SHP77 treated with DMSO at 0.1 percent for 48 hours (cell line): ENCODE measurements around the gene DPYD.
A peak's percentile ranks its signal among the peaks of the same experiment; 100 is the strongest.

Experiments used
- DNase-seq: peaks from one replicate; lab custom pipeline; 2025; lab: John Stamatoyannopoulos, UW

DPYD gene

DNA sequence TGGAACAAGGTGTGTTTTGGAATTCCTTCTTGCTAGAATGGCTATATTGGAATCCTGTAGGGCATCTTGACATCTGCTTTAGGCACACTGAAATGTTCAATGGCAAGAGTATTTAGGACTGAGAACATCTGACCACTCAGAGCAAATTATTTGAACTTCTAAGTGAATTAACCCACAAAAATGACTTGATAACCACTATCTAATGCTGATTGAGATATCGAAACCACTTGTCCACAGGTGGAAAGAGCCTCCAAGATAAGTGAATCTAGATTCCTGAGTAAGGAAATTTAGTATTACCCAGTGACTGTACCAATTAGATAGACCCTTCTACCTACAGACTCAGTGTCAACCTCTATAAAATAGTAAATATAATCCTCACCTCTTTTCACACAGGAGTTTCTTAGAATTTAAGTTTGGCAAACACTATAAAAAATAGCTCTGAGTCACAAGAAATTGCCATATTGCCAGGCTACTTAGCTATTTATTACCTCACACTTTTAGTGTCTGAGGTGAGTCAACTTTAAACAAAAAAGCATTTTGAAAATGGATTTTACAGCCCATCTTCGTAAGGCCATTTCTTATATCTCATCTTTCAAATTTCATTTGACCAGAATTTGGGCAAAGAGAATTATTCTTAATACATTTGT, 777.5 kb downstream of the DPYD start:
- DNase-seq = no peak

DNA sequence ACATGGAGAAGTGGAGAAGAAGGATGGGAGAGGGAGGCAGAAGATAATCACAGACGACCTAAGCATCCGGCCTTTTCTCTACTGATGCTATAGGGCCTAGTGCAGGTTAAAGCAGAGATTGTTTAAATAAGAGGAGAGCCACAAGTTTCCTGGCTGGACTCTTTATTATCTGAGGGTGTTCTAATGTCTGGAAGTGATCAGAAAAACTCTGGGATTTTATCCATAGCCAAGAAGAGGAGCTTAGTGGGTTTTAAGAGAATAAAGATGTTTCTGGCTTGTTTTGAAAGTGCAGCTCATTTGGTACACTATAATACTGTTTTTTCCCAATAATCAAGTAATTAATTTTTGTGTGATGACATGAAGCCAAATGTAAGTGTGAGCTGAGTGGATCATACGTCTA, 780.2 kb downstream of the DPYD start:
- DNase-seq = no peak

DNA sequence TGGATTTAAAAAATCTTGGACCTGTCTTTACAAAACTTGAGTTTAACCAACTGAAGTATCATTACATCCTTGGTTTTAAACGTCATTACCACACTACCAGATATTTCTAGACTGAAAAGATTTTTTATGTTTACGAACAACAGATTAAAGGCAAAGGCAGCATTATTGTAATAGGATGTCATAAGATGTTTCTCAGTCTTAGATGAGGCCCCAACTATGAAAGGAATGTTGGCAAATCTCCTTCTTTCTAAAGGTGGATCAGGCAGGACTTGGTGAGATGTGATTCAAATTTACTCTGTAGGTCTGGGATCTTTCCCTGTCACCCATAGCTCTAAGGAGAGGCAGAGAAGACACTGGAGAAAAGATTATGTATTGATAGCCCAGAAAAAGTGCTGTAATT, 781.3 kb downstream of the DPYD start:
- DNase-seq = no peak

DNA sequence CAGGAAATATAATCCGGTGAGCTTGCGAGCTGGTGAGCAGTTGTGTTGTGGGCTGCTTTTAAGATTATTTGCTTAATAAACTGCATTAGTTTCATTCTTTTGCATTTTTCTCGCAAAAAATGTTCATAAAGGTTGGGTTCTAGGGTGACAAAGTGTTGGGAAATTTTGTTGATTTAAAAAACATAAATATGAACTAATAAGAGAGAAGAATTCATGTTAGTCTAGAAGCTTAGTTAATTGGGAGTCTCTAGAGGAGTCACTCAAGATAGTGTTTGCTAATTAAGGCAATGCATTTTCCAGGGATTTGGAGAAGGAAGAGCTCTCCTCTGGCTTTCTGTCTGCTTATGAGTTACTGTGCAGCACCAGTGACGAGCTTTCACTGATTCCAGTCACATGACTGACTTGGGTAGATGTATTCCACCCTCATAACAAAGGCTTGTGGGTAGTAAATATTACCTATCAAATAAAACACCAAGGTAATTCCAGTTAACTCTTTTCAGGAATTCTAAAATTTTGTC, 782.3 kb downstream of the DPYD start:
- DNase-seq = no peak

DNA sequence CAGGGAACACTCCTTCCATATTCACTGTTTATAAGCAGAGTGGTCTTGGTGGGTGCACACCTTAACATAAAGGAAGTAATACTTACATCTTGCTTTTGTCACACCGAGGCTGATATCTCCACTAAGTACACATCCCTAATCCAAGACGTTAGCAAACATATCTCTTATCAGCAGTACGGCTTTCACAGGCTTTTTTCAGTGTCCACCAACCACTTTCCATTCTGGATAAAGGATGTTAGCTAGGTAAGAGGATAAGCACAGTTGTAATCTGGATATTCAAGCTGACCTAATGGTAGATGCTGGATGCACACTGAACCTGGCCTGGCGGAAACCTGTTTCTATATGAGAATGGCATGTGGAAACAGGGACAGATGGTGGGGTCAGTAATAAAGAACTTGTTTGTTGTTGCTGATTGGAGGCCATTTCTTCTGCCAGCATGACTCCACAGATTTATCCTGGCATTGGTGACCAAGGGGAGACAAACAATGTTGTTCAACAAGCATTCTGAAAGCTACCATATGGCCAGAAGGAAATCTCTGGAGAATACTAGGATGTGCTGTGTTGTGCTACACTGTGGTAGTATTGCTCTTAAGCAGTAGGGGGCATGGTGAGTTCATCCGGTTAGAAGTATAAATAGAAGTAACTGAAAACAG, 782.8 kb downstream of the DPYD start:
- DNase-seq = peak; percentile 43

DNA sequence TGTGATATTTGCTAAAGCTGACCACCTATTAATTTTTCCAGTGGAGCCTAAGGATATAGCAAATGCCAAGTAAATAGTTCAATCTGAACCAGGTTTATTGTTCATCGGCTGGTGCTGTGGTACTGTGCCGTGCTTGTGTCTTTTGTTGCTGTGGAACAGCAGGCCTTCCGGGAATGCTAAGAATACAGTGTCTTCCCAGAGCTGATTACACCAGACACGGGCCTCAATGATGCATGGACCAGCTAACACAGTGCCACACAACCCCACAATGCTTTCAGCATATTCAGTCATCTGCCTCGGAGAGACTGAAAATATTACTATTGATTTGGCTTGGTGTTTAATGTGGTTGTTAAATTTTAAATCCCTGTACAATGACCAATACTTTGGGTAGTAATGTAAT, 783.8 kb downstream of the DPYD start:
- DNase-seq = no peak

DNA sequence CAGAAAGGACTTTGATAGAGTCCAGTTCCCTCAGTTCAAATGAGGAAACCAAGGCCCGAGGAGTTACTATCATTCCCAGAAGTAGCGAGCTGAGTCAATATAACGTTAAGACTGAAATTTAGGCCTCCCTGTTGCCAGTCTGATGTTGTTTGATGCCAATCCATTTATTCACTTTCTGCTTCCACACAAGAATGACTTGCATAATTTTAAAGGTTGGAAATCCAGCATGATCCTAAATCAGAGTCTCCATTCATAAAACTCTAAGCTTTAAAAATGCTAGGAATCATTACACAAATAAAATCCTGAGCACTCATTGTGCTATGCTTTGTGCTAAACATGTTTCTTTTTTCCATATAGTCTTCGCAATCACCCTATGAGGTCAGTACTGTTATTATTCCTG, 784.9 kb downstream of the DPYD start:
- DNase-seq = no peak

DNA sequence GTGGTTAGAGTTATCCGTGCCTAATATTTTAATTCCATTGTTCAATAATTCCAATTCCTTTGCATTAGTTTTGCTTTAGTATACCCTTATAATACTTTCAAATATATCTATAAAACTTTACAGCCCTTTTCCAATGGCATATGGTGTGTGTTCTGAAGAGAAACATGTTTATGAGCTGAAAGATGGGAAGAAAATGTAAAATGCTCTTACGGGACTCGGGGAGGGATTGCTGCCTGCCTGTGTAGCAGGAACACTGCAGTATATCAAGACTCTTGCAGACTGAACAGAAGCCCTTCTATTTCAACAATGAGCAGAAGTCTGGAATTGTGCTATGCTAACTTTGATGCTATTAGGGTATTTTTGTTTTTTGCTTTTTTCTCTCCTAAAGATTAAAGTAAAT, 792.4 kb downstream of the DPYD start:
- no peak for DNase-seq

DNA sequence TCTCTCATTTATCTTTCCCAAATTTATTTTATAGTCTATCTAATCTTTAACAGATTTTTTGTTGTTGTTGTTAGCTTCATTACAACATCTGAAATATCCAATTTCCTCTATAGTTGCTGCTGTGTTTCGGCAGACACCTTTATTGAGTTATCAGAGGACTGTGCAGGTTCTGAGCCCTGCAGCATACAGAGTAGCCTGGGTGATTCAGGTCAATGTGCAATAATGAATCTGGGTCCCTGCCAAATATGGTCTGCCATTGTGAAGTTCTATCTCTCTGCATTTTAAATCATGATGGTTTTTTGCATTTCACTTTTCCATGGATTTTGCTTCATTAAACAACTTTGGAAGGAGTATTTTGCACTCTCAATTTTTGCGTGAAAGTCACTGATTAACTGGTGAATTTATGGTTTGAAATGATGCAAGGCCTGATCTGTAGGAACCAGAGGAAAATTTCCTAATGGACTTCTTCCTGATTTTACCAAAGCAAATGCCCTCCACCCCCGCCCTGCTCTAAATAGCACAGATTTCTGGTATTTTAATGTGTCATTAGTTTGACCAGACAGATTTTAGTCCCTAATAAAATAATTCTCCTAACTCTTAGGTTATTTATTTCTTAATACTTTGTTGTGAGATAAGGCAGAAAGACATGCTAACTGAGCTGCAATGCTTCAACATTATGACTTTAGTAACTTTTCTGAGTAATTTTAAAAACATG, 797.0 kb downstream of the DPYD start:
- DNase-seq = no peak

DNA sequence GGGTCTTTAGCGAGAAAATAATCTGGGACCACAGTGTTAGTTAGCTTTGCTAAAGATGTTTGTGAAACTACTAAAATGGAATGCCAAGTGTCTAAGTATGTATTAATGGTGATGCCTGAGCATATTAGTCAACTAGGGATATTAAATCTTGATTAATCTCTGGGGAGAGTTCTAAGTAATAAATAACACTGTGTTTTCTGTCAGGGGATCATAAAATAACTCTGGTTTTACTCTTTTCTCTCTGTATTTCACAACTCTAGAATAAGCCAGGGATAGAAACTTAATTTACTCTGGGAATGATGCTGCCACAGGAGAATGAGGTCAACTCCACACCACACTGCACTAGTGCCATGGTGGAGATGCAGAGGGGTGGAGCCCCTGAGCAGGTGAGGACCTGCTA, 800.0 kb downstream of the DPYD start:
- DNase-seq = no peak

DNA sequence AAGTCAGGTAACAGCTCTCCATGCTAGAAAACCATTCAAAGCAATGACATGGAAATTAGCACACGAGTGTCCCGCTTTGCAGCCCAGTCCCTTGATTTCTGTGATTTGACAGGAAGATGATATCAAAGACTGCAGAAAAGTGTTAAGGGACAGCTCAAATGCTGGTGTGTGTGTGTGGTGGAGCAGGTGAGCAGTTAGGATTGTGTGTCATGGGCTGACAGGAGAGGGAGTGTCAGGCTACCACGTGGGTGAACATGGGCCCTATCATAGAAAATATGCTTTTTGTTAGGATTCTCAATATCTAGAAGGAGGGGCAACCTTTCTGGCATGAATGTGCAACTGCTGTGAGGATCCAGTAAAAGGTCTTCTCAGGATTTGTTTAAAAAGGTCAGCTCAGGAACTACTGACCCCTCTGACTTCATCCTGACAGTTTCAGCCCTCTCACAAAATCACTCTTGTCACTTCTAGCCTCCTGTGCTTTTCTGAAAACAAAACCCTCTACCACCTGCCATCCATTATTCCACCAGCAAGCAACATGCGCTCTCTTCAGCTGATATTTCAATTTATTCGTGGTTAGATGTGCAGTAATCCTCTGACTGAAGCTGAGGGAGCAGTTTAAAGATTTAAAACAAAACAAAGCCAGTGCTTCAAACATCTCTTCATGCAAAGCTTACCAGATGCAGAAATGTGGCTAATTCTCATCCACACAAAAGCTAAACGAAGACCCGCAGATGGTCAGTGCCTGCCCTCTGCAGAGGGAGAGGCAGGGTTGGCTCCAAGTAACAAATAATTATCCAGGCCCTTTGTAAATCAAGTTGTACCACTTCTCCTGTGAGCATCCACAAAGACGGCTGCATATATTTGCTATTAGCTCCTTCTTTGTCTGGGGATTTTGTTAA, 801.3 kb downstream of the DPYD start:
- no peak for DNase-seq

DNA sequence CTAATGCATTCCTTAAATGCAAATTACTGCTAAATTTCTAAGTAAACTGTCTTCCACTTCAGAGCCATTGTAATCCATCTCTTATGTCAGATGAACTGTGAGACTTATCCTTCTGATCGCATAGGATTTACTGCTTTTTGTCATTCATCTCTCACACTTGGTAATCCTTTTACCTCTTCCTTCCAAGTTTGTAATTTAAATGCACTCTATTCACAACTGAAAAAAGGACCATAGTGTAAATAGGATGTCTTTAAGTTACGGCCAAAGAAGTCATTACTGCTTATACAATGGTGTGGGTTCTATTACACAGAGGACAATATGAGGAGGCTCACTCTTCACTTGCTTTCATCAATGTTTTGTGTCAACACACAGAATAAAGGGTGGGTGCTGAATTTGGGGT, 806.0 kb downstream of the DPYD start:
- no peak for DNase-seq

DNA sequence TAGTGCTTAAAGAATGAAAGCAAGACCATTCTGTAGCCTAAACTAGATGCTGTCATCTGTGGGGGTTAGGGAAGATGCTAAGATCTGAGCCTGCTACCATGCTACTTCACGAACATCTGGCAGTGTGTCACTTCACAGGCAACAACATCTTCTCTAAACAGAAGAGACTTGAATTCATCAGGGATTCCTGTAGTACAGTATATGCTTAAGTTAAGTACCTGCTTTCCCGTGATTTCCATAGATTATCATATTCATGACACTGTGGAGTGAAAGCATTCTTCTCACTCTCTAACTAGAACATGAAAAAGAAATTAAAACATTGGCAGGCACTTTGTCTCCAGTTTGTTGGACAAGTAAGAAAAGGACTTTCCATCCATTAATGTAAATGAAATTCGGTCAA, 808.4 kb downstream of the DPYD start:
- DNase-seq = no peak

DNA sequence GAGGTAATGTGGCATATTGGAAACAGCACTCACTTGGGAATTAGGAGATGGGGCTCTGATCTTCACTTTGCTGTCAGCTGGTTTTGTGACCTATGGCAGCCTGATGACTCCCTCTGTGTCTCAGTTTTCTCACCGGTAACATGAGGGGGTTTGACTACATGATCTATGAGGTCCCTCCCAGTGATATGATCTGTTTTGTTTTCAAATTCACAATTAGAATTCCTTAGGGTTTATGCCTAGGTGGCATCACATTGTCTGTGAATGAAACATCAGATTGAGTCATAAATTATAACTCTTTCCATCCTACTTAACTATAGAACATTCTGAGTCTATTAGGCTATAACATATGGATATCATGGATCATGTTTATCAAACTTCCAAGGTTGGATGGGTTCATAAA, 812.7 kb downstream of the DPYD start:
- no peak for DNase-seq

DNA sequence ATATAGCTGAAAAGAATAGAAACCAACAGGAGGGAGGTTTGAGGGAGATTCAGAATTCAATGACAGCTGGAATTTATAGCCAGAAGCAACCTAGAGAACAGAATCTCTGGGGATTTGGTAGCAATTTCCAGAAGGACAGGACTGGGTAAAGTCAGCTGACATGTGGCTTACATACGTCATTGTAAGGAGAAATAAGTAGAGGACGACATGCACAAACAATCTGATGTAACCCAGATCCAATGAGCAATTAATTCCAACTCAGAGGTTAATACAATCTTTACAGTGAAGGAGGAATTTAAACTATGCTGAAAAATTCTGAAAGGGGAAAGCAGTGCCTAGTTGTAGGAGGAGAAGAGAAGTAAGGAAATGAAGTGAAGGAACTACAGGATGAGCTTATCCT, 815.3 kb downstream of the DPYD start:
- DNase-seq = no peak

DNA sequence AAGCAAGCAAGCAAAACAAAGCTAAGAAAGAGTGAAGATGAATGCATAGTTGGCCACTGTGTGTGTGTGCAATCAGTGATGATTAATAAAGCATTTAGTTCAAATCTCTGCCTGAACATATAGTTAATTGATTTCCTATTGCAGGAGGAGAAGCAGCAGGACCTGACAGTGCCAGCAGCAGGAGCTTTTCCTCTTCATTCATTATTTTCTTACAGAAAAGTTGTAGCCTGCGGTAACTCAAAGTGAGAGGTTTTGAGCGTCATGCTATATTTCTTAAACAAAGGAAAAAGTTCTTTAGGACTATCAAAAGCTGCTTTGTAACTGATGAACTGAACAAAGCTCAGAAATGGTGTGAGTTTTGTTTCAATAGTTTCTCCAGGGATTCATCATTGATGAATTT, 819.3 kb downstream of the DPYD start:
- no peak for DNase-seq

DNA sequence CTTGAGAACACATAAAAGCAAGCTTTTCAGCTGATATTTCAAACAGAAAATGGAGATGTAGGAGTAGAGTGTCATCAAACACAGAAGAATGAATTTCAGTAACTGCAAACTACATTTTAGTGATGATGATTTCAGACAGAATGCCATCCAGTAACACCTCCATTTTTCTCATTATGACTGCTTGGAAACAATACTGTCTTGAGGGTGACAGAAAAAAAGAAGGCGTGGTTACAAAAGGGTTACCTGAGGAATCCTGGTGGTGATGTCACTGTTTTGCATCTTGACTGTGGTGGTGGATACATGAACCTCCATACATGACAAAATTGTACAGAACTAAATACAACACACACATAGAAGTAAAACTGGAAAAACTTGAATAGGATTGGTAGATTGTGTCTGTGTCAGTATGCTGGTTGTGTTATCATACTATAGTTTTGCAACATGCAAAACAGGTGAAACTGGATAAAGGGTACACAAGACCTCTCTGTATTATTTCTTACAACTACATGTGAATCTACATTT, 823.4 kb downstream of the DPYD start:
- no peak for DNase-seq

DNA sequence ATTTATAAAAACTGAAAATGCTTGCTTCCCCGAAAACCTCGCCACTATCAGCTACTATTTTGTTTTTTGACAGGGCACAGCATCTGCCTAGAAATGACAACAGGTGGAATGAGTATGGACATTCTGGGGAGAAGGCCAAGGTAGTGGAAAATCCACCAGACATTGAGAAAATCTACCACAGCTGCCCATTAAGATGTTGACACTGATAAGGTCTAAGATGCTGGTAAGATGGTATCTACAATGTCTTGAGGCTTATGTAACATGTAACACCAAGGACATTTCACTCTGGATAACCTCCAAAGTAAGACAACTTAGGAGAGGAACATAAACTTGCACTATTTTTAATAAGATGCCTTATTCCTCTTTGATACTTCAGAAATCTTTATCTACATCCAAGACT, 825.1 kb downstream of the DPYD start:
- DNase-seq = no peak

DNA sequence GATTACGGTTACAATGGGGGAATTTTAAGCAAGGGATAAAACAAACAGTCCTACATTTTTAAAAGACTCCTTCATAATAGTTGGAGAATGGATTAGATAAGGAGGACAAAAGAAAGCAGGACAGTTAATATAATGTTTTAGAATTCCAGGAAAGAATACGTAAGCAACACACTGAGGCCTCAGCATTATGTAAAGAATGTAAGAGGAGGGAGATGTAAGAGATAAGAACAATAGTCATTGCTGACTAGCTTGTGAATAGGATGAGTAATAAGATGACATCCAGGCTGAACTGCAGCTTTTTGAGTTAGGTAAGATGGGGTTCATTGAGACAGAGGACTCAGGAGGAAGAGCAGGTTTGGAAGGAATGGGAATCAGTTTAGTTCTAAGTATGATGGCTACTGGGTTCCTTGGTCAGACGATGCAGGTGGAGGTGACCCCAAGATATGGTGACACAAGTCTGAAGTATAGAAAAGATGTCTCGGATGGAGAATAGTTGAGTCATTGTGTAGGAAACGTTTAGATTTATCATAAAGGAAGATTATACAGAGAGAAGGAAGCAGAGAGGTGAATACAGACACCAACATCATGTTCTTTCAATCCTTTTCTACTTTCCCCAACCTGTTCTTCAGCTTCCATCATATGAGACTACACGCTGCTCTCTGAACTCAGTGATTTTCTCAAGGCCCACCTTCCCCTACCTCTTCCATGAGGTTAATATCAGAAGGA, 826.4 kb downstream of the DPYD start:
- DNase-seq = no peak

DNA sequence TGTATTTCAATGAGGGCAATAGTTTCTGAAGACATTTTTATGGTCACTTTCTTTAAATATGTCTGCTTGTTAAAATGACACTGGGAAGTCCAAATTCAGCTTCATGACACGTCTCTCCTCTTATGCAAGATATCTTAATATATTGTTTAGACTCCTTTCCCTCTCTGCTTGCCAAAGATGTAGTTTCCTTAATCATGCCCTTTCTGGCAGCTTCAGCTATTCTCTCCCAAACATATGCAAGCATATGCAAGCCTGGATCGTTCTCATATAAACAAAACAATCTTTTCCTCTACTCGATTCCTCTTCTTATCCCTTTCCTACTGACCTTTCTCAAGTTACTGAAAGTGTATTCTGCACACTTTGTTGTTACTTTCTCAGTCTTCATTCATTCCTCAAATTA, 827.1 kb downstream of the DPYD start:
- DNase-seq = no peak

DNA sequence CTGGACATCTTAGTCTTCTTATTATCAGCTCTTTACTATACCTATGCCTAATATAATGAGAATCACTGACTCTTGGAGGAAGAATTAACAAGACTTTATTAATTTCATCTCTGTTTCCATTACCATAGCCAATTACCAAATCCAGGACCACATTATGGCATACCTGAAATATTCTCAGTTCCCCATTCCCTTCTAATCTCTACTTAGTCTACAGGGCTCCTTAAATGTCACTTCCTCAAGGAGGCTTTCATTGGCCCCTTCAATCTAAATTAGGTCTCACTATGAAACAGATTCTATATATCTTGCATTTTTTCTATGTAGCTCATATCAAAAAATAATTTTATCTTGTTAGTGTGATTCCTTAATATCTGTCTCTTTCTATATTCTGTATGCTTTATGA, 828.0 kb downstream of the DPYD start:
- no peak for DNase-seq
